ENCODE measurements around the gene BUB1B. TPM values are rescaled to one million over a fixed set of nuclear protein-coding genes. Genes with fewer than 3 reads are reported as not detected.
A peak's percentile ranks its signal among the peaks of the same experiment; 100 is the strongest.

Gene BUB1B
- total RNA-seq, 1 experiment from 2014 or later = 92.9 TPM

DNA sequence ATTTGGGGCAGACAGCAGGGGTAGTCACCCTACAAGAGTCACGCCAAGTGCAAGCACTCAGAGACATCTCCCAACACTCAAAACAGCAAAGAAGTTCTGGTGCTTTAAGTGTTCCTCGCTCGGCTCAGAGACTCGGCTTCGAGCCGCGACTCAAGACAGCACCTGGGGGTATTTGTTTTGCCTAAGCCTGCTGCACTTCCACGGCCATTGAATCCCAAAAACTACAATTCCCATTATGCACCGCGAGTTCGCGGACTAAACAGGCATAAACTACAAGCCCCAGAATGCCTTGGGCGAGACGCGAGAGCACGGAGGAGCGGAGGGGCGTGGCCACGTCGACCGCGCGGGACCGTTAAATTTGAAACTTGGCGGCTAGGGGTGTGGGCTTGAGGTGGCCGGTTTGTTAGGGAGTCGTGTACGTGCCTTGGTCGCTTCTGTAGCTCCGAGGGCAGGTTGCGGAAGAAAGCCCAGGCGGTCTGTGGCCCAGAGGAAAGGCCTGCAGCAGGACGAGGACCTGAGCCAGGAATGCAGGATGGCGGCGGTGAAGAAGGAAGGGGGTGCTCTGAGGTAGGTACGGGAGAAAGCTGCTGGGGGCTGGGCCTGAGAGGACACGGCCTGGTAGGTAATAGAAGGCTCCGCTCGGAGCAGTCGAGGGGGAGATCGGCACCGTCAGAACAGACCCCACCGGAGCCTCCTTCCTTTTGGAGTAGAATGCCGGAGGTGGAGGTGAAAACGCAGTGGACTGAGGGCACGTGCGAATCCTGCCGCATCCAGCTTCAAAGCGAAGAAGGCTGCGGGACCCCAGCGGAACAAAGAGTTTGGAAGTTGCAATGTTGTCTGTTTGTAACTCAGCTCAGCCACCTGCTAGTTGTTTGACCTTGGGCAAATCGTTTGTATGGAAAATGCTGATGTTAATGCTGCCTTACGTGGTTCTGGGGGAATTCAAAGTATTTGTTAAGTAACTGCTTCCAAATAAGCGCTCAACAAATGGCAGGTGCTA lies at the start of gene BUB1B (continued):
- TF ChIP-seq EZH2phosphoT487 (IDR thresholded peaks at IDR 0.05; ENCODE audit: borderline replicate concordance) (no peak), MAX (IDR thresholded peaks at IDR 0.05) (peak; percentile 86), POLR2AphosphoS5 (IDR thresholded peaks at IDR 0.05; ENCODE audit: low read depth, low read length) (peak; percentile 78), JUND (IDR thresholded peaks at IDR 0.05) (no peak), SRF (IDR thresholded peaks at IDR 0.05; ENCODE audit: low read depth) (no peak; the same call in 1 of the 2 replicates), SIN3A (IDR thresholded peaks at IDR 0.05; ENCODE audit: low read depth) (peak; percentile 94), FOSL1 (IDR thresholded peaks at IDR 0.05; ENCODE audit: low read depth) (no peak), ELF1 (IDR thresholded peaks at IDR 0.05; ENCODE audit: borderline replicate concordance, low read depth) (no peak; the same call in 1 of the 2 replicates), TCF7L2 (IDR thresholded peaks at IDR 0.05; ENCODE audit: borderline replicate concordance, extremely low read depth, insufficient read depth, insufficient read length) (peak; percentile 47)
- TF ChIP-seq, protein P1, sequence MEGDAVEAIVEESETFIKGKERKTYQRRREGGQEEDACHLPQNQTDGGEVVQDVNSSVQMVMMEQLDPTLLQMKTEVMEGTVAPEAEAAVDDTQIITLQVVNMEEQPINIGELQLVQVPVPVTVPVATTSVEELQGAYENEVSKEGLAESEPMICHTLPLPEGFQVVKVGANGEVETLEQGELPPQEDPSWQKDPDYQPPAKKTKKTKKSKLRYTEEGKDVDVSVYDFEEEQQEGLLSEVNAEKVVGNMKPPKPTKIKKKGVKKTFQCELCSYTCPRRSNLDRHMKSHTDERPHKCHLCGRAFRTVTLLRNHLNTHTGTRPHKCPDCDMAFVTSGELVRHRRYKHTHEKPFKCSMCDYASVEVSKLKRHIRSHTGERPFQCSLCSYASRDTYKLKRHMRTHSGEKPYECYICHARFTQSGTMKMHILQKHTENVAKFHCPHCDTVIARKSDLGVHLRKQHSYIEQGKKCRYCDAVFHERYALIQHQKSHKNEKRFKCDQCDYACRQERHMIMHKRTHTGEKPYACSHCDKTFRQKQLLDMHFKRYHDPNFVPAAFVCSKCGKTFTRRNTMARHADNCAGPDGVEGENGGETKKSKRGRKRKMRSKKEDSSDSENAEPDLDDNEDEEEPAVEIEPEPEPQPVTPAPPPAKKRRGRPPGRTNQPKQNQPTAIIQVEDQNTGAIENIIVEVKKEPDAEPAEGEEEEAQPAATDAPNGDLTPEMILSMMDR (IDR thresholded peaks at IDR 0.05 in 2 of 3, conservative IDR thresholded peaks at IDR 0.05 in 1 of 3; ENCODE audit: borderline replicate concordance in 1 of 3, insufficient read depth in 1 of 3, low read depth in 2 of 3, low read length in 2 of 3) = no peak

GRCh38 chr15:40111888-40112287 lies 49.0 kb upstream of the BUB1B start:
- ATAC-seq (no peak), DNase-seq (ENCODE audit: low read depth, low spot score) (no peak)
- BruUV-seq (replicated peaks) = no TSS peak
- no peaks in the 10 kb centered on the region for H3K27me3 ChIP-seq (ENCODE audit: insufficient read depth, low read length)
- intact Hi-C loops (cut with micrococcal nuclease) = no loop called here
- H3K9me2 ChIP-seq (ENCODE audit: insufficient read depth) = no peaks in the 10 kb centered on the region
- H3K4me1 ChIP-seq (ENCODE audit: control insufficient read depth in 1 of 2, insufficient read depth in 2 of 2, low read length in 2 of 2) = peaks cover 18 to 25% of the 10 kb centered on the region in 2 experiments
- H3K9ac ChIP-seq (ENCODE audit: low read length) = no peak overlapping the region
- no peaks in the 10 kb centered on the region for H3K36me3 ChIP-seq (ENCODE audit: control insufficient read depth in 1 of 2, insufficient read depth in 2 of 2, low read length in 2 of 2)
- H4K20me1 ChIP-seq (ENCODE audit: insufficient read depth) = no peaks in the 10 kb centered on the region
- POLR2A ChIA-PET = no interaction called here
- no peak overlapping the region for H3K27ac ChIP-seq (ENCODE audit: low read depth, low read length)
- no peak overlapping the region for H3K4me2 ChIP-seq (ENCODE audit: low read length)
- no peak overlapping the region for H3K4me3 ChIP-seq (replicated peaks in 1 of 2; ENCODE audit: low read depth in 1 of 2, low read length in 2 of 2)
- H3K79me2 ChIP-seq (ENCODE audit: insufficient read depth, low read length) = no peaks in the 10 kb centered on the region
- CTCF ChIA-PET = interaction anchor here (3.9 kb wide), 1 partner anchor 7 kb away, joined by 34 read pairs; no protein-coding TSS in a partner anchor
- no peaks in the 10 kb centered on the region for H3K9me3 ChIP-seq (ENCODE audit: control insufficient read depth in 1 of 2, insufficient read depth in 1 of 2, low read depth in 1 of 2, low read length in 2 of 2)
- RAD21 ChIA-PET (ENCODE audit: low non-redundant PET in 1 of 2, low total read pairs in 2 of 2, uncharacterized antibody in 2 of 2, unreplicated experiment in 2 of 2) = no interaction called here
- TF ChIP-seq TCF7L2 (IDR thresholded peaks at IDR 0.05; ENCODE audit: borderline replicate concordance, extremely low read depth, insufficient read depth, insufficient read length) (no peak), FOSL1 (IDR thresholded peaks at IDR 0.05; ENCODE audit: low read depth) (no peak), ZFX (IDR thresholded peaks at IDR 0.05) (no peak), POLR2A (IDR thresholded peaks at IDR 0.05; ENCODE audit: borderline replicate concordance, extremely low read depth, insufficient read depth, insufficient read length) (no peak)
- no peak overlapping the region for H2AFZ ChIP-seq (ENCODE audit: low read depth, low read length, poor library complexity, severe bottlenecking)

All from HCT116 (cell line).